NCI-H2107 (cell line): ENCODE data around the gene RIMBP2.

ENCODE experiments used
- DNase-seq: peaks from one replicate; lab custom pipeline; 2025; lab: John Stamatoyannopoulos, UW

The RIMBP2 gene

DNA sequence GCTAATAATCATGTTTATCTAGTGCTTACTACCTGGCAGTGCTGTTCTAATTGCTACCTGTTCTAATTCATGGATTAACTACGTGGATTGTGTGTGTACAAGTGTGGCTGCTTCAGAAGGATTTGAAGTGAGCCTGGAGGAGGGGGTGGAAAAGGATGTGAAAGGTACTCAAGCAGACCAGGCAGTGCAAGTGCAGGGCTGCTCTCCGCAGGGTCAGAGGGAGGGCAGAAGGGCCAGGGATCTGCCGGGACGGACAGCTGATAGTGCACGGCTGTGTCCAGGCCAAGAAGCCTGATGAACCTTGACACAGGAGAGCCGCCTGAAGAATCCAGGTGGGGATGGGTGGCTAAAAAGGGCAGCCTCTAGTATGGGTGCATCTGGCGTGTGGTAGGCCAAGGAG, 349.9 kb downstream of the RIMBP2 start:
- no peak for DNase-seq

DNA sequence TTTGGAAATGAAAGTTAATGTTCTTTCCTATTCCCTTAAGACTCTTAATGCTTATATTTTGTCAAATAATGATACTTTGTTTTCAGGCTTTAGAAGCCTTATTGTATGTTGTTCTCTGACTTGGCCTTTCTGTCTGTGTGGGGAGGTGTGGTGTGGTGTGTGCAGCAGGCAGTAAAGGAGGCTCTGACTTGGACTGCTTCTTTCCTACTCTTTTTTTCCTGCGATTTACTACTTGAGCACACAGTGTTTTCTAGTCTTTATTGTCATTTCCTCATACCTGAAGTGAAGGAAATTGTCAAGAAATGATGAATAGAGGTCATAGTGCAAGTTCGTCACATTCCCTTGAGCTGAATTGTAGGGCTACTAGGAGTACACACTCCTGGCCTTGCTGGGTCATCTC, 351.5 kb downstream of the RIMBP2 start:
- no peak for DNase-seq

DNA sequence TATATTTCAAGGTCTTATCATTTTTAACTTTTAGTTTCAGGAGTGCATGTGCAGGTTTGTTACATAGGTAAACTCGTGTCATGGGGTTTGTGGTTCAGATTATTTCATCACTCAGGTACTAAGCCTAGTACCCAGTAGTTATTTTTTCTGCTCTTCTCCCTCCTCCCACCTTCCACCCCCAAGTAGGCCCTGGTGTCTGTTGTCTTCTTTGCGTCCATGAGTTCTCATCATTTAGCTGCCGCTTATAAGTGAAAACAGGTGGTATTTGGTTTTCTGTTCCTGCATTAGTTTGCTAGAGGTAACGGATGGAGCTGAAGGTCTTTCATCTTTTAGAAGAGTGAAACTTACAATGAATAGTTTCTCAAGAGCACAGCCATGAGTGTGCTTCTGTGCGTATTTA, 354.0 kb downstream of the RIMBP2 start:
- no peak for DNase-seq

DNA sequence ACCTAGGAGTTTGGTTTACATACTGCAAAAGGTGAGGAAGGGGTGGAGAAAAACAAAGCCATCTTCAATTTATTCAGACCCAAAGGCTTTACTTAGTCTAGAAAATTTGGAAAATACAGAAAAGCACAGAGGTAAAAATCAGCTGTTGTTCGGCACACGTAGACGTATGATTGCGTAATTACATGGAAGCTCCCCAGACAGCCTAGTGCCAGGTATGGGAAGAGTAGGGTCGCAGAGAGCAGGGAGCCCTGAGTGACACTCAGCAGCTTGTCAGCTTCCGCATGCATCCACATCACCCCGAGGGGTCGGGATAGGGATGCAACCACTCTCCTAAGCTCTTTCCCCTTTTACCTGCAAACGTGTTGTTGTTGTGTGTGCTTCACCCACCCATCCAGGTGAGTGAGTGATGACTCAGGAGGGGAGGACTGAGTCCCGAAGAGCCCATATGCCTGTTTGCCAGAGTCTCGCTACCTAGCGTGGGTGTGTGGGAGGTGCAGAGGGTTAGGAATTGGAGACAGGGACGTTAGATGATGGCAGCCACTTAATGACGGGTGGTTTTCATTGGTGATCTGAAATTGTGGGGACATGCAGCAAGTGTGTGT, 358.3 kb downstream of the RIMBP2 start:
- no peak for DNase-seq

DNA sequence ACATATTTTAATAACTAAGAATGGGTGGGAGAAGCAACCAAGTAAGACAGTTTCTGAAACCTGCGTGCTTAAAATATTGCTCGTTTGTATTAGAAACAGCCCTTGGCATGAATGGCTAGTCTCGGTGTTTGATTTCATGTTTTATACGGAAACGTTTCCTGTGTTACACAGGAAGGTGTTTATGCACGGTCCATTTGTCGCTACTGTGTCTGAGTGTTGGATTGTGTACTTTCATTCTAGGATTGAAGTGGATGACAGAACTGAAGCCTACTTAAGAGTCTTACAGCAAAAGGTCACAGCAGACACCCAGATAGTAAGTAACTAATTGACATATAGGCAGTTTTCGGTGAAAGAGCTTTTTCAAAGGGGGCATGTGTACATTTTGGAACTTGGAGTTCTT, 358.9 kb downstream of the RIMBP2 start:
- DNase-seq: peak; percentile 19

DNA sequence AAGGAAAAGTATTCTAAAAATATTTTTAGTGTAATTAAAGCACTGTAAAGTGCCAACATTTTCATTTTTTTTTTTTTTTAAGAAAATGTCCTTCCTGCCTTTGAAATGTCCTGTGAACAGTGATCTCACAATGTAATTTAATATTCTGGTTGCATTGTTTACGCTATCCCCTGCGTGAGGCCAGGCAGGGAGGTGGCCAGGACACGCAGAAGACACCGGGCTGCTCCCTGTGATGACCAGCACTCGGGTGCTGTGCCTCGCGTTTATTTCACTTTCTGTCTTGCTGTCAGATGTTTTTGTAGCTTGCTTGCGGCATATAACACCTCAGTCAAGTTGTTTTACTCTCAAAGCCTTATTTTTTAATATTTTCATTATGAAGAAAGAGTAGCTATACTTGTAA, 359.9 kb downstream of the RIMBP2 start:
- DNase-seq: no peak

DNA sequence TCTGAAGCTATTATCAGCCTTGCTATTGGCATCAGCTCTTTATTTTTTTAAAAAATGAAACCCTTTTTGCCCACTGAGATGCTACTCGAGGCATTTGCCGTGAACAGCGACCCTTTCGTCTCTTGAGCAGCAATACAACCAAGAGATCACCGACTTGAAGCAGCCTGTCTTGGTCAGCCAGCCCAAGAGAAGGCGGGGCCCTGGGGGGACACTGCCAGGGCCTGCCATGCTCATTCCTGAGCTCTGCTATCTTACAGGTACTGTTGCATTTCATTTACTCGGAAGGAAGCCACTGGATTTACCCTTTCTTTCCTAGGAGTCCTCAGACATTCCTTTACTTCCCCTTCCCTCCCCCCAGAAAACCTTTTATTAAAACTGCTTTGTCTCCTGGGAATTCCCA, 361.7 kb downstream of the RIMBP2 start:
- no peak for DNase-seq

DNA sequence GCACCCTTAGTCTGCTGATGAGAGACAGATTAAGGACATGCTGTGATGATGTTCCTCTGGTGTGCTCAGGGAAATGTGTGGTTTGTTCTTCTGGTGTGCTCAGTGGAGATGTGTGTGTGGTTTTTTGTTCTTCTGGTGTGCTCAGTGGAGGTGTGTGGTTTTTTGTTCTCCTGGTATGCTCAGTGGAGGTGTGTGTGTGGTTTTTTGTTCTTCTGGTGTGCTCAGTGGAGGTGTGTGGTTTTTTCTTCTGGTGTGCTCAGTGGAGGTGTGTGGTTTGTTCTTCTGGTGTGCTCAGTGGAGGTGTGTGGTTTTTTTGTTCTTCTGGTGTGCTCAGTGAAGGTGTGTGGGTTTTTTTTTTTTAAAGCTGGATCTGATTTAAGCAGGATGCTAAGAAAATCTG, 363.0 kb downstream of the RIMBP2 start:
- DNase-seq: no peak

DNA sequence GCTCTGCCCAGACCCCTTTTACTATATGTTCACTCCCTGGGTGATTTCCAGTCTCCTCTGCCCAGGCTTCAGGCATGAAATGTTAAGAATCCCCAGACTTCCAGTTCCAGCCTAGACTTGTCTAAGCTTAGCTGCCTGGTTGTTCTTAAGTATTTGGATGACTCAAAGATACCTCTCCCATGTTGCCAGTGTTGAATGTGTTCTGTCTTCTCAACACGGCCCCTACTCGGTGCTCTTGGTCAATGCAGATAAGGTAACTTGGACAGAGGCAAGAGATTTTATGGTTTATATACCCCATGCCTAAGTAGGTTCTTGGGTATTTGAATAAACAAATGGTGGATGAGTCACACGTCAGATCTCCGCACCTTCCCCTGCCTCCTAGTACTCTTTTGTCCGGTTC, 364.8 kb downstream of the RIMBP2 start:
- DNase-seq: no peak

DNA sequence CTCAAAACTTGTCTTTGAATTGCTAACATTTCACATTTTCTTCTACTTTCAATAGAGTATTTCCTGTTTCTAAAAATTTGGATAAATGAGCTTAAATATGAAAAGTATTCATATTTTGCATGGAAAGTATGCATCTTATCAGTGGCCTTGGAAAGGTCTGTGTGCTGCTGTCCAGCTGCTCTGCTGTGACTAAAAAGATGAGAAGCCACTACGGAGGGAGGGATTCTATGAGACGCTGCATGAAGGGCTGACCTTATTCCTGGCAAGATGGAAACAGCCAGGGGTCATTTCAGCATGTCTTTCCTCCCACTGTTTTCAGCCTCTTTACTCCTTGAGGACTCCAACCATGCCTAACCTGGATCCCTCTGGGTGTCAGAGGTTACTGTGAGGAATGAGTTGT, 365.4 kb downstream of the RIMBP2 start:
- no peak for DNase-seq

DNA sequence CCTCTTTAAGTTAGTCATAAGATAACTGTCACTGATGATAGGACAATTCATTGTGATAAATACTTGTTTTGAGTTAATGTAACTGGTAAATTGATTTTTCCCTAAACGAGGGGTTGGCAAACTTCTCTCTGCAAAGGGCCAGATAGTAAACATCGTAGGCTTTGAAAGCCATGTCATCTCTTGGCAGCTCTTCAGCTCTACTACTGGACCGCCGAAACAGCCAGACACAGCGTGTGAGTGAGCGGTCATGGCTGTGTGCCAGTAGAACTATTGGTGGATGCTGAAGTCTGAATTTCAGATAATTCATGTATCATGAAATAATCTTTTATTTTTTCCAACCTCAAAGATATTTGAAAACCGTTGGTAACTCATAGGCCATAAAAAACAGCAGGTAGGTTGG, 368.5 kb downstream of the RIMBP2 start:
- DNase-seq: no peak
